Peyer's patch (tissue), 4 donors: Measurements from ENCODE around the gene GPR132.

Experiments
- POLR2A ChIP-seq, 2 donors: fragments of 450-650 bp; IDR thresholded peaks; one replicate each; pipeline ENCODE4 v1.5.1; 2017; ENCODE audit warnings: antibody characterized with exemption in 2 of 2, mild to moderate bottlenecking in 2 of 2, moderate library complexity in 2 of 2
- TF ChIP-seq, protein P1 (sequence below), 6 experiments: fragments of 450-650 bp in 4 of 6; fragments of 200-600 bp in 2 of 6; sonication (generic) in 1 of 6; IDR thresholded peaks; one replicate each; pipeline ENCODE4 v1.5.1; 2017 to 2019; ENCODE audit warnings: antibody characterized with exemption in 6 of 6, mild to moderate bottlenecking in 3 of 6, moderate library complexity in 1 of 6

- TF ChIP-seq, protein P1, sequence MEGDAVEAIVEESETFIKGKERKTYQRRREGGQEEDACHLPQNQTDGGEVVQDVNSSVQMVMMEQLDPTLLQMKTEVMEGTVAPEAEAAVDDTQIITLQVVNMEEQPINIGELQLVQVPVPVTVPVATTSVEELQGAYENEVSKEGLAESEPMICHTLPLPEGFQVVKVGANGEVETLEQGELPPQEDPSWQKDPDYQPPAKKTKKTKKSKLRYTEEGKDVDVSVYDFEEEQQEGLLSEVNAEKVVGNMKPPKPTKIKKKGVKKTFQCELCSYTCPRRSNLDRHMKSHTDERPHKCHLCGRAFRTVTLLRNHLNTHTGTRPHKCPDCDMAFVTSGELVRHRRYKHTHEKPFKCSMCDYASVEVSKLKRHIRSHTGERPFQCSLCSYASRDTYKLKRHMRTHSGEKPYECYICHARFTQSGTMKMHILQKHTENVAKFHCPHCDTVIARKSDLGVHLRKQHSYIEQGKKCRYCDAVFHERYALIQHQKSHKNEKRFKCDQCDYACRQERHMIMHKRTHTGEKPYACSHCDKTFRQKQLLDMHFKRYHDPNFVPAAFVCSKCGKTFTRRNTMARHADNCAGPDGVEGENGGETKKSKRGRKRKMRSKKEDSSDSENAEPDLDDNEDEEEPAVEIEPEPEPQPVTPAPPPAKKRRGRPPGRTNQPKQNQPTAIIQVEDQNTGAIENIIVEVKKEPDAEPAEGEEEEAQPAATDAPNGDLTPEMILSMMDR (IDR thresholded peaks at IDR 0.05) = no peak
- TF ChIP-seq POLR2A (IDR thresholded peaks at IDR 0.05) = no peak
These were observed 59.8 kb downstream of the GPR132 start for GRCh38 chr14:105005329-105005928.
